ENCODE measurements around the gene PDE4B.
"Not testable (repeated sequence)": the region's sequence is repeated elsewhere in the genome, so short reads cannot be mapped to it uniquely, and the experiment has no call there.

The PDE4B gene

GRCh38 chr1:66050633-66051032, 257.9 kb downstream of the PDE4B start:
- no peak for DNase-seq (ENCODE audit: low read depth)

GRCh38 chr1:66055092-66055491, 262.4 kb downstream of the PDE4B start:
- DNase-seq (ENCODE audit: low read depth), result no peak

- not testable (repeated sequence) for DNase-seq (ENCODE audit: low read depth)
Measured at GRCh38 chr1:66057448-66057847, 264.8 kb downstream of the PDE4B start.

- no peak for DNase-seq (ENCODE audit: low read depth)
Measured at GRCh38 chr1:66058558-66058957, 265.9 kb downstream of the PDE4B start.

GRCh38 chr1:66067219-66067618, 274.5 kb downstream of the PDE4B start:
- not testable (repeated sequence) for DNase-seq (ENCODE audit: low read depth)

GRCh38 chr1:66069976-66070876, 277.5 kb downstream of the PDE4B start:
- no peak for DNase-seq (ENCODE audit: low read depth)

- no peak for DNase-seq (ENCODE audit: low read depth)
Measured at GRCh38 chr1:66073388-66073787, 280.7 kb downstream of the PDE4B start.

GRCh38 chr1:66074147-66074546, 281.5 kb downstream of the PDE4B start:
- DNase-seq (ENCODE audit: low read depth), result no peak

GRCh38 chr1:66078412-66078811, 285.7 kb downstream of the PDE4B start:
- no peak for DNase-seq (ENCODE audit: low read depth)

- no peak for DNase-seq (ENCODE audit: low read depth)
Measured at GRCh38 chr1:66083003-66083402, 290.3 kb downstream of the PDE4B start.

- DNase-seq (ENCODE audit: low read depth), result no peak
Measured at GRCh38 chr1:66084442-66084841, 291.7 kb downstream of the PDE4B start.

GRCh38 chr1:66085600-66085999, 292.9 kb downstream of the PDE4B start:
- DNase-seq (ENCODE audit: low read depth), result no peak

- no peak for DNase-seq (ENCODE audit: low read depth)
Measured at GRCh38 chr1:66088787-66089186, 296.1 kb downstream of the PDE4B start.

GRCh38 chr1:66090859-66091457, 298.3 kb downstream of the PDE4B start:
- no peak for DNase-seq (ENCODE audit: low read depth)

- no peak for DNase-seq (ENCODE audit: low read depth)
Measured at GRCh38 chr1:66095190-66095589, 302.5 kb downstream of the PDE4B start.

- DNase-seq (ENCODE audit: low read depth), result not testable (repeated sequence)
Measured at GRCh38 chr1:66100959-66101358, 308.3 kb downstream of the PDE4B start.

- DNase-seq (ENCODE audit: low read depth), result not testable (repeated sequence)
Measured at GRCh38 chr1:66104076-66104475, 311.4 kb downstream of the PDE4B start.

GRCh38 chr1:66108624-66109023, 315.9 kb downstream of the PDE4B start:
- no peak for DNase-seq (ENCODE audit: low read depth)

- no peak for DNase-seq (ENCODE audit: low read depth)
Measured at GRCh38 chr1:66112744-66113400, 320.2 kb downstream of the PDE4B start.

GRCh38 chr1:66119148-66119547, 326.5 kb downstream of the PDE4B start:
- DNase-seq (ENCODE audit: low read depth), result no peak

- no peak for DNase-seq (ENCODE audit: low read depth)
Measured at GRCh38 chr1:66124670-66125069, 332.0 kb downstream of the PDE4B start.

- not testable (repeated sequence) for DNase-seq (ENCODE audit: low read depth)
Measured at GRCh38 chr1:66128641-66129040, 335.9 kb downstream of the PDE4B start.

GRCh38 chr1:66132324-66132723, 339.6 kb downstream of the PDE4B start:
- DNase-seq (ENCODE audit: low read depth), result no peak
